ENCODE measurements around the gene EPB41L1.

Gene EPB41L1

GRCh38 chr20:36109251-36109947 is 45.1 kb upstream of the EPB41L1 start:
- Histone ChIP-seq H3K27ac (no peak overlapping the region), H3K36me3 (no peaks in the 10 kb centered on the region), H3K27me3 (ENCODE audit: insufficient read depth, low read depth, severe bottlenecking) (no peaks in the 10 kb centered on the region), H3K9me3 (ENCODE audit: severe bottlenecking) (no peaks in the 10 kb centered on the region), H3K4me3 (ENCODE audit: low read depth, low read length) (no peak overlapping the region)
- TF ChIP-seq CTCF (IDR thresholded peaks at IDR 0.05; ENCODE audit: low read depth, low read length), result no peak
- DNase-seq, result no peak

GRCh38 chr20:36110994-36111393 is 43.5 kb upstream of the EPB41L1 start:
- Histone ChIP-seq H3K36me3 (no peaks in the 10 kb centered on the region), H3K27ac (no peak overlapping the region), H3K4me3 (ENCODE audit: low read depth, low read length) (no peak overlapping the region), H3K27me3 (ENCODE audit: insufficient read depth, low read depth, severe bottlenecking) (no peaks in the 10 kb centered on the region), H3K9me3 (ENCODE audit: severe bottlenecking) (no peaks in the 10 kb centered on the region)
- no peak for TF ChIP-seq CTCF (IDR thresholded peaks at IDR 0.05; ENCODE audit: low read depth, low read length)
- DNase-seq, result no peak

GRCh38 chr20:36112112-36112511 is 42.4 kb upstream of the EPB41L1 start:
- TF ChIP-seq CTCF (IDR thresholded peaks at IDR 0.05; ENCODE audit: low read depth, low read length), result no peak
- DNase-seq, result no peak

GRCh38 chr20:36113036-36113435 is 41.5 kb upstream of the EPB41L1 start:
- no peak overlapping the region for H3K4me3 ChIP-seq (ENCODE audit: low read depth, low read length)
- H3K27me3 ChIP-seq (ENCODE audit: insufficient read depth, low read depth, severe bottlenecking), result no peaks in the 10 kb centered on the region
- TF ChIP-seq CTCF (IDR thresholded peaks at IDR 0.05; ENCODE audit: low read depth, low read length), result no peak
- DNase-seq, result no peak
- no peaks in the 10 kb centered on the region for H3K9me3 ChIP-seq (ENCODE audit: severe bottlenecking)
- H3K27ac ChIP-seq, result no peak overlapping the region
- no peaks in the 10 kb centered on the region for H3K36me3 ChIP-seq

More at GRCh38 chr20:36112112-36112511, 42.4 kb upstream of the EPB41L1 start:
- Histone ChIP-seq H3K9me3 (ENCODE audit: severe bottlenecking) (no peaks in the 10 kb centered on the region), H3K4me3 (ENCODE audit: low read depth, low read length) (no peak overlapping the region), H3K27me3 (ENCODE audit: insufficient read depth, low read depth, severe bottlenecking) (no peaks in the 10 kb centered on the region), H3K27ac (no peak overlapping the region), H3K36me3 (no peaks in the 10 kb centered on the region)

- Histone ChIP-seq H3K9me3 (ENCODE audit: severe bottlenecking) (no peaks in the 10 kb centered on the region), H3K4me3 (ENCODE audit: low read depth, low read length) (no peak overlapping the region), H3K27me3 (ENCODE audit: insufficient read depth, low read depth, severe bottlenecking) (no peaks in the 10 kb centered on the region), H3K27ac (no peak overlapping the region), H3K36me3 (no peaks in the 10 kb centered on the region)
- TF ChIP-seq CTCF (IDR thresholded peaks at IDR 0.05; ENCODE audit: low read depth, low read length), result no peak
- no peak for DNase-seq
These were observed 40.8 kb upstream of the EPB41L1 start for GRCh38 chr20:36113566-36114250.
